Heart left ventricle (tissue), 16 donors: Measurements from ENCODE around the gene SMARCAL1. TPM values are rescaled to one million over a fixed set of nuclear protein-coding genes. Genes with fewer than 3 reads are reported as not detected.
"Not testable (repeated sequence)": the region's sequence is repeated elsewhere in the genome, so short reads cannot be mapped to it uniquely, and the experiment has no call there.

Source experiments
- ATAC-seq, 4 donors: fragments of 200-7000 bp; cut with Tn5 transposase; one replicate each; pipeline ENCODE4 v1.9.1; 2020 to 2022; ENCODE audit warnings: moderate library complexity in 4 of 4, mild to moderate bottlenecking in 3 of 4, moderate number of reproducible peaks in 1 of 4
- DNase-seq, 5 donors: peaks; one replicate each; pipeline ENCODE4 v3.0.0-alpha.2; 2020
- H3K27ac ChIP-seq, 12 donors: fragments of 200-600 bp; sonication (generic) in 4 of 12; one replicate each; pipeline versions ENCODE4 v1.5.0 to v1.8.0; 2016 to 2022; ENCODE audit warnings: mild to moderate bottlenecking in 2 of 12
- H3K27me3 ChIP-seq, 9 donors: fragments of 200-600 bp; sonication (generic) in 2 of 9; one replicate each; pipeline versions ENCODE4 v1.5.1 to v1.8.0; 2016 to 2022; ENCODE audit warnings: mild to moderate bottlenecking in 3 of 9
- H3K36me3 ChIP-seq, 9 donors: fragments of 200-600 bp; sonication (generic) in 2 of 9; one replicate each; pipeline versions ENCODE4 v1.5.0 to v1.8.0; 2018 to 2022; ENCODE audit warnings: mild to moderate bottlenecking in 2 of 9
- H3K4me1 ChIP-seq, 12 donors: fragments of 200-600 bp; sonication (generic) in 4 of 12; one replicate each; pipeline versions ENCODE4 v1.5.0 to v1.8.0; 2016 to 2022; ENCODE audit warnings: mild to moderate bottlenecking in 3 of 12
- H3K4me3 ChIP-seq, 12 donors: fragments of 200-600 bp; sonication (generic) in 4 of 12; one replicate each; pipeline versions ENCODE4 v1.5.0 to v1.8.0; 2017 to 2022; ENCODE audit warnings: mild to moderate bottlenecking in 9 of 12, moderate library complexity in 4 of 12
- H3K9me3 ChIP-seq, 12 donors: fragments of 200-600 bp; sonication (generic) in 4 of 12; one replicate each; pipeline versions ENCODE4 v1.5.0 to v1.8.0; 2016 to 2022; ENCODE audit warnings: mild to moderate bottlenecking in 1 of 12
- POLR2A ChIP-seq, 2 donors: fragments of 450-650 bp; IDR thresholded peaks; one replicate each; pipeline ENCODE4 v1.6.1; 2017; ENCODE audit warnings: antibody characterized with exemption in 2 of 2, mild to moderate bottlenecking in 2 of 2, moderate library complexity in 2 of 2
- WGBS, 4 donors: extraction: QIAGEN DNeasy Blood & Tissue Kit in 2 of 4; methylation state at CpG; one replicate each; pipeline versions ENCODE4 v1.1.5 to v1.1.7; 2013 to 2018; 5-methylcytosine and 5-hydroxymethylcytosine counted together
- intact Hi-C, 10 donors: fragments of 100-400 bp; cut with DNase I; formaldehyde crosslinking; loops; one replicate each; pipeline versions ENCODE4 v1.11.1 to v1.14.2; 2022
- polyA plus RNA-seq, 2 donors: library from polyadenylated mRNA; stranded (reverse); fragments of 200-250 nt; gene quantifications; one replicate each; pipeline ENCODE4 v1.2.3, GENCODE V29; 2013
- total RNA-seq, 9 donors: library from RNA; depleted of rRNA in 2 of 9; stranded (reverse); fragments of >200 nt in 2 of 9; fragmentation: NEBNext Ultra II Directional in 3 of 9; extraction: Animal tissue kit (Norgen Biotek cat#: 25700) in 3 of 9; gene quantifications; one replicate each; pipeline versions ENCODE4 v1.1.0 to v1.2.4, GENCODE V29; 2016 to 2023
- TF ChIP-seq, protein P1 (sequence below), 12 donors: fragments of 200-600 bp; sonication (generic) in 4 of 12; IDR thresholded peaks; one replicate each; pipeline versions ENCODE4 v1.5.0 to v1.8.0; 2018 to 2022; ENCODE audit warnings: antibody characterized with exemption in 12 of 12, mild to moderate bottlenecking in 5 of 12
- donor health status: ischemic (EF 13 %, LVEDD 7.1; RV severe dilation, severe dysfunction).
- donor health status: healthy with polysubstance abuse.
- donor health status: DM: no; HTN: yes; CAD: no.
- donor health status: DM: no; HTN: no; CAD: no.
- donor health status: ischemic (EF 25% LVEDD 6.9; RV normal size, moderate dysfunction).
- donor health status: ischemic (EF 25% LVEDD 5.7; RV mildly dilated, moderate dysfunction).
- donor health status: healthy.
- donor health status: DM: yes; HTN: yes; CAD: no.
- donor health status: ischemic (EF 35%, LVEDD 5.7; RV mildly dilated, moderate dysfunction).
- donor health status: nonischemic (EF 11% LVEDD 7.7; RV severe dilation, severe dysfunction).
- donor health status: DM: yes; HTN: yes; CAD: no.
- donor health status: PGD.
- donor health status: ischemic (EF 29% LVEDD 5.4; RV normal size, mild dysfunction).
- donor health status: nonischemic (EF 23%, LVEDD 6.1; RV moderate dilation, normal function).

SMARCAL1 gene
- total and polyA plus RNA-seq, 11 donors, result 5.0 to 17.1 (median 10.6) TPM

DNA sequence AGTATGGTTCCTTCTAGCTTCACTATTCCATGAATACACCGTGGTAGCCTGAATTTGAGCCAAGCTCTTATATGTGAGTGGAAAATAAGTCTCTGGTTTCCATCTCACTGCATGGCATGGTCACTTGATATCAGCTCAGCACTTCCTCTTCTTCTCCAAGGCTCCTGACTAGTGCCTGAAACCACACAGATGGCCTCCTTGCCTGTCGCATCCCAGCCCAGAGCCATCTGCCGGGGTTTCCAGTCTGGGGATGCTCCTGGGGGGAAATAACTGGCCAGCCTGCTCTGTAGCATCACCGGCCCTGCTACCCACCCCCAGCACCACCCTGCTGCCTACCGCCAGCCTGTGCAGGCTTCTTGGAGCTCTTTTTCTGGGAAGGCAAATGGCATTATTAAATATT lies 32.3 kb upstream of the SMARCAL1 start:
- Histone ChIP-seq H3K27ac (no peak overlapping the region), H3K27me3 (peaks cover 0 to 19% (median 5%) of the 10 kb centered on the region in 9 donors), H3K4me1 (no peaks in the 10 kb centered on the region), H3K4me3 (no peak overlapping the region), H3K36me3 (no peaks in the 10 kb centered on the region), H3K9me3 (no peaks in the 10 kb centered on the region)
- no peak for DNase-seq
- 48 to 58% (median 56%) methylated on average over 5 of the region's 5 CpGs for WGBS, 4 donors
- no peak for TF ChIP-seq POLR2A (IDR thresholded peaks at IDR 0.05)
- TF ChIP-seq, protein P1, sequence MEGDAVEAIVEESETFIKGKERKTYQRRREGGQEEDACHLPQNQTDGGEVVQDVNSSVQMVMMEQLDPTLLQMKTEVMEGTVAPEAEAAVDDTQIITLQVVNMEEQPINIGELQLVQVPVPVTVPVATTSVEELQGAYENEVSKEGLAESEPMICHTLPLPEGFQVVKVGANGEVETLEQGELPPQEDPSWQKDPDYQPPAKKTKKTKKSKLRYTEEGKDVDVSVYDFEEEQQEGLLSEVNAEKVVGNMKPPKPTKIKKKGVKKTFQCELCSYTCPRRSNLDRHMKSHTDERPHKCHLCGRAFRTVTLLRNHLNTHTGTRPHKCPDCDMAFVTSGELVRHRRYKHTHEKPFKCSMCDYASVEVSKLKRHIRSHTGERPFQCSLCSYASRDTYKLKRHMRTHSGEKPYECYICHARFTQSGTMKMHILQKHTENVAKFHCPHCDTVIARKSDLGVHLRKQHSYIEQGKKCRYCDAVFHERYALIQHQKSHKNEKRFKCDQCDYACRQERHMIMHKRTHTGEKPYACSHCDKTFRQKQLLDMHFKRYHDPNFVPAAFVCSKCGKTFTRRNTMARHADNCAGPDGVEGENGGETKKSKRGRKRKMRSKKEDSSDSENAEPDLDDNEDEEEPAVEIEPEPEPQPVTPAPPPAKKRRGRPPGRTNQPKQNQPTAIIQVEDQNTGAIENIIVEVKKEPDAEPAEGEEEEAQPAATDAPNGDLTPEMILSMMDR (IDR thresholded peaks at IDR 0.05), result no peak
- ATAC-seq, result no peak
- intact Hi-C loops, result no loop called here

- H3K4me3 ChIP-seq, ATAC-seq, H3K27me3 ChIP-seq, H3K9me3 ChIP-seq, H3K27ac ChIP-seq, intact Hi-C loops, DNase-seq, H3K36me3 ChIP-seq: not testable (repeated sequence)
- peaks cover 0 to 12% (median 0%) of the 10 kb centered on the region in 12 donors for H3K4me1 ChIP-seq
- 79 to 89% (median 80%) methylated on average over 2 of the region's 2 CpGs for WGBS, 4 donors
Observed at GRCh38 chr2:216384409-216384808, 27.9 kb upstream of the SMARCAL1 start.

GRCh38 chr2:216385478-216385877 lies 26.8 kb upstream of the SMARCAL1 start:
- intact Hi-C loops, result no loop called here
- TF ChIP-seq, protein P1 (IDR thresholded peaks at IDR 0.05), result no peak
- TF ChIP-seq POLR2A (IDR thresholded peaks at IDR 0.05), result no peak
- H3K4me3 ChIP-seq, result no peak overlapping the region
- no peak for DNase-seq
- no peak for ATAC-seq
- peaks cover 0 to 4% (median 0%) of the 10 kb centered on the region in 9 donors for H3K27me3 ChIP-seq
- H3K36me3 ChIP-seq, result no peaks in the 10 kb centered on the region
- no peak overlapping the region for H3K27ac ChIP-seq
- H3K9me3 ChIP-seq, result peaks cover 0 to 5% (median 0%) of the 10 kb centered on the region in 12 donors
- H3K4me1 ChIP-seq, result peaks cover 0 to 12% (median 0%) of the 10 kb centered on the region in 12 donors
- 55 to 73% (median 61%) methylated on average over 2 of the region's 2 CpGs for WGBS, 4 donors

DNA sequence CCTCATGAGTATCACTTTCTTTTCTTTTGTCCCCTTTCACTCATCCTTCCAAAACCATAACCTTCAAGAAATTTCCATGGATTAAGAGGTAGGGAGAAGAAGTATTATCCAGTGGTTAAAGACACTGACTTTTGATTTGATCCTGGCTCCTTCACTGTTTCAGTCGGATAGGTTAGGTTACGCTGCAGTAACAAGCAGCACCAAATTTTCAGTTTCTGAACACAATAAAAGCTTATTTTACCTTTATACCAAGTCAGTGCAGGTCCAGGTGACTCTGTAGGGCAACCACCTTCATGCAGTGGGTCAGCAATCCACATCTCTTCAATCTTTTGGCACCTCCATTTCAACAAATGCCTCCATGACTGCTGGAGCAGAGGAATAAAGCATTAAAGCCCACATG lies 25.0 kb upstream of the SMARCAL1 start:
- H3K9me3 ChIP-seq, result peaks cover 0 to 5% (median 0%) of the 10 kb centered on the region in 12 donors
- peaks cover 0 to 4% (median 0%) of the 10 kb centered on the region in 9 donors for H3K27me3 ChIP-seq
- no peak for DNase-seq
- H3K36me3 ChIP-seq, result no peaks in the 10 kb centered on the region
- TF ChIP-seq, protein P1 (IDR thresholded peaks at IDR 0.05), result no peak
- TF ChIP-seq POLR2A (IDR thresholded peaks at IDR 0.05), result no peak
- H3K4me1 ChIP-seq, result peaks cover 0 to 12% (median 0%) of the 10 kb centered on the region in 12 donors
- intact Hi-C loops, result no loop called here
- 95 to 100% (median 97%) methylated on average over 2 of the region's 2 CpGs for whole genome bisulfite sequencing, 4 donors
- H3K27ac ChIP-seq, result no peak overlapping the region
- ATAC-seq, result no peak
- no peak overlapping the region for H3K4me3 ChIP-seq
